ENCODE data around the gene PMPCA.

- TF ChIP-seq CTCF (IDR thresholded peaks at IDR 0.05; ENCODE audit: insufficient read depth, low read length, poor library complexity, severe bottlenecking) (no peak), EZH2phosphoT487 (conservative IDR thresholded peaks at IDR 0.05; ENCODE audit: low read length) (no peak)
Observed at GRCh38 chr9:136402067-136402466, 8.4 kb upstream of the PMPCA start.

All from SU-DHL-6 (cell line).